GM21360 (cell line): ENCODE data around the gene KRTAP10-10.
"Not testable (repeated sequence)": the region's sequence is repeated elsewhere in the genome, so short reads cannot be mapped to it uniquely, and the experiment has no call there.

Source experiments
- ATAC-seq: cut with Tn5 transposase; IDR thresholded peaks from one replicate; pipeline ENCODE4 v1.9.1; 2021; ENCODE audit warnings: mild to moderate bottlenecking, moderate library complexity; ENCODE audit not compliant: unreplicated experiment

Gene KRTAP10-10

GRCh38 chr21:44650265-44650972 lies 13.3 kb downstream of the KRTAP10-10 start:
- ATAC-seq = no peak

- no peak for ATAC-seq
Observed at GRCh38 chr21:44650973-44651675, 14.0 kb downstream of the KRTAP10-10 start.

- ATAC-seq = no peak
Observed at GRCh38 chr21:44653123-44653522, 16.0 kb downstream of the KRTAP10-10 start.

GRCh38 chr21:44653656-44654575 lies 16.8 kb downstream of the KRTAP10-10 start:
- ATAC-seq = no peak

- ATAC-seq = no peak
Observed at GRCh38 chr21:44654576-44655175, 17.5 kb downstream of the KRTAP10-10 start, which contains the start of gene KRTAP12-4. Gene KRTAP12-4, minus strand, starts transcription at chr21:44654659. Its CDS starts 45 bp downstream, at chr21:44654614.

- ATAC-seq = no peak
Observed at GRCh38 chr21:44656868-44657267, 19.7 kb downstream of the KRTAP10-10 start.

GRCh38 chr21:44657635-44658540 lies 20.7 kb downstream of the KRTAP10-10 start, which contains the start of gene KRTAP12-3:
Gene KRTAP12-3, plus strand, starts transcription at chr21:44657932. Its CDS starts 48 bp downstream, at chr21:44657980.
- no peak for ATAC-seq

- no peak for ATAC-seq
Observed at GRCh38 chr21:44658541-44658910, 21.4 kb downstream of the KRTAP10-10 start.

- no peak for ATAC-seq
Observed at GRCh38 chr21:44658913-44659595, 21.9 kb downstream of the KRTAP10-10 start.

- not testable (repeated sequence) for ATAC-seq
Observed at GRCh38 chr21:44661567-44661966, 24.4 kb downstream of the KRTAP10-10 start.

GRCh38 chr21:44664691-44665090 lies 27.5 kb downstream of the KRTAP10-10 start:
- ATAC-seq = no peak

- ATAC-seq = no peak
Observed at GRCh38 chr21:44666401-44667320, 29.5 kb downstream of the KRTAP10-10 start, which contains the start of gene KRTAP12-2. Gene KRTAP12-2, minus strand, starts transcription at chr21:44666927. Its CDS starts 41 bp downstream, at chr21:44666886.

- ATAC-seq = no peak
Observed at GRCh38 chr21:44667612-44668011, 30.5 kb downstream of the KRTAP10-10 start.

GRCh38 chr21:44670642-44671432 lies 33.7 kb downstream of the KRTAP10-10 start:
- ATAC-seq = no peak

- no peak for ATAC-seq
Observed at GRCh38 chr21:44671911-44672310, 34.8 kb downstream of the KRTAP10-10 start.

- no peak for ATAC-seq
Observed at GRCh38 chr21:44677881-44678280, 40.7 kb downstream of the KRTAP10-10 start.

- no peak for ATAC-seq
Observed at GRCh38 chr21:44681152-44681551, 44.0 kb downstream of the KRTAP10-10 start.
